SH-SY5Y (cell line): ENCODE data around the gene VPS51.

Source experiments
- GATA2 ChIP-seq: IDR thresholded peaks from 2 replicates; pipeline ENCODE4 v1.6.1; 2011; ENCODE audit warnings: mild to moderate bottlenecking, low read depth, low read length
- GATA3 ChIP-seq: IDR thresholded peaks from 2 replicates; pipeline ENCODE4 v1.6.1; 2011; ENCODE audit warnings: low read depth, mild to moderate bottlenecking, low read length, moderate library complexity

DNA sequence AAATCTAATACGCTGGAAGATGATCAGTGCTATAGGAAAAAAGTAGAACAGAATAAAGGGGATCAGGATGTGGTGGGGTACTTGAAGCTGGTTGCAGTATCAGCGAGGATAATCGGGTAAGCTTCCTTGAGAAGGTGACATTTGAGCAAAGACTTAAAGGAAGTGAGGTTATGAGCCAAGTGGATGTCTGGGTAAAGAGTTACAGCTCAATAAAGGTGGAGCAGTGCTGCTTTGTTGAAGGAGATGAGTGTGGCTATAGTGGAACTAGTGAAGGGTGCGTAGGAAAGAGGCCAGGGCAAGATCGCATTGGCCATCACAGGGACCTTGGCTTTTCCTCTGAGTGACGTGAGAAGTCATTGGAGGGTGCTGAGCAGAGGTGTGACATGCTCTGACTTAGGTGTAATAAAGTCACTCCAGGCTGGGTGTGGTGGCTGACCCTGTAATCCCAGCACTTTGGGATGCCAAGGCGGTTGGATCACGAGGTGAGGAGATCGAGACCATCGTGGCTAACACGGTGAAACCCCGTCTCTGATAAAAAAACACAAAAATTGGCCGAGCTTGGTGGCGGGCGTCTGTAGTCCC lies 40.6 kb downstream of the VPS51 start:
- no peak for TF ChIP-seq GATA2
- TF ChIP-seq GATA3: no peak
